OCI-LY1 (cell line): ENCODE measurements around the gene CXXC5.

ENCODE experiments used
- H2AFZ ChIP-seq: fragments of 200-600 bp; sonication (generic), shearing (Covaris generic); 2 replicates; pipeline ENCODE4 v1.6.0; 2014; ENCODE audit warnings: antibody characterized with exemption, mild to moderate bottlenecking, low read length
- H3F3A ChIP-seq: fragments of 200-600 bp; sonication (generic), shearing (Covaris generic); 2 replicates; pipeline ENCODE4 v1.6.0; 2014; ENCODE audit warnings: mild to moderate bottlenecking, antibody characterized with exemption, low read length, moderate library complexity; ENCODE audit not compliant: insufficient read depth
- H3K27ac ChIP-seq: fragments of 200-600 bp; sonication (generic); 2 replicates; pipeline ENCODE4 v1.5.1; 2014; ENCODE audit warnings: low read length, mixed run types, mild to moderate bottlenecking, low read depth; ENCODE audit not compliant: poor library complexity, severe bottlenecking
- H3K27me3 ChIP-seq: fragments of 200-600 bp; sonication (generic); 2 replicates; pipeline ENCODE4 v1.6.0; 2014; ENCODE audit warnings: antibody characterized with exemption, mild to moderate bottlenecking, low read length, moderate library complexity; ENCODE audit not compliant: insufficient read depth
- H3K36me3 ChIP-seq: fragments of 200-600 bp; sonication (generic); 2 replicates; pipeline ENCODE4 v1.6.1; 2014; ENCODE audit warnings: mild to moderate bottlenecking, antibody characterized with exemption, low read length, moderate library complexity, mixed read lengths; ENCODE audit not compliant: insufficient read depth
- H3K4me1 ChIP-seq: fragments of 200-600 bp; sonication (generic); 2 replicates; pipeline ENCODE4 v1.5.1; 2014; ENCODE audit warnings: mild to moderate bottlenecking, low read length, moderate library complexity; ENCODE audit not compliant: insufficient read depth, severe bottlenecking
- H3K4me2 ChIP-seq: fragments of 200-600 bp; sonication (generic), shearing (Covaris generic); 2 replicates; pipeline ENCODE4 v1.6.1; 2014; ENCODE audit warnings: low read length
- H3K4me3 ChIP-seq: fragments of 200-600 bp; sonication (generic); 2 replicates; pipeline ENCODE4 v1.5.1; 2014; ENCODE audit warnings: low read length, low read depth, mild to moderate bottlenecking, mixed read lengths; ENCODE audit not compliant: poor library complexity, severe bottlenecking
- H3K79me2 ChIP-seq: fragments of 200-600 bp; shearing (Covaris generic); 2 replicates; pipeline ENCODE4 v1.6.1; 2016; ENCODE audit warnings: mixed run types, low read length, mixed read lengths; ENCODE audit not compliant: insufficient read depth
- H3K9ac ChIP-seq: fragments of 200-600 bp; sonication (generic), shearing (Covaris generic); 2 replicates; pipeline ENCODE4 v1.6.1; 2014; ENCODE audit warnings: mild to moderate bottlenecking, low read length, mixed read lengths
- H3K9me2 ChIP-seq: fragments of 200-600 bp; sonication (generic), shearing (Covaris generic); 2 replicates; pipeline ENCODE4 v1.6.1; 2014; ENCODE audit warnings: low read depth, mild to moderate bottlenecking, low read length, mixed read lengths
- H3K9me3 ChIP-seq: fragments of 200-600 bp; shearing (Covaris generic); 2 replicates; pipeline ENCODE4 v1.6.1; 2014; ENCODE audit warnings: low read length, mixed read lengths
- H4K20me1 ChIP-seq: fragments of 200-600 bp; sonication (generic), shearing (Covaris generic); 2 replicates; pipeline ENCODE4 v1.6.0; 2016; ENCODE audit warnings: mild to moderate bottlenecking, low read length; ENCODE audit not compliant: insufficient read depth
- EZH2 ChIP-seq: fragments of 200-600 bp; sonication (generic), shearing (Covaris generic); IDR thresholded peaks from 2 replicates; pipeline ENCODE4 v1.8.0; 2017; ENCODE audit warnings: borderline replicate concordance, mixed run types, mild to moderate bottlenecking, antibody characterized with exemption, low read length, moderate library complexity, mixed read lengths
- TF ChIP-seq, protein P1 (sequence below): fragments of 200-600 bp; sonication (generic), shearing (Covaris generic); IDR thresholded peaks from 2 replicates; pipeline ENCODE4 v1.5.1; 2017; ENCODE audit warnings: mild to moderate bottlenecking, antibody characterized with exemption, low read length, moderate library complexity, mixed read lengths

Gene CXXC5

DNA sequence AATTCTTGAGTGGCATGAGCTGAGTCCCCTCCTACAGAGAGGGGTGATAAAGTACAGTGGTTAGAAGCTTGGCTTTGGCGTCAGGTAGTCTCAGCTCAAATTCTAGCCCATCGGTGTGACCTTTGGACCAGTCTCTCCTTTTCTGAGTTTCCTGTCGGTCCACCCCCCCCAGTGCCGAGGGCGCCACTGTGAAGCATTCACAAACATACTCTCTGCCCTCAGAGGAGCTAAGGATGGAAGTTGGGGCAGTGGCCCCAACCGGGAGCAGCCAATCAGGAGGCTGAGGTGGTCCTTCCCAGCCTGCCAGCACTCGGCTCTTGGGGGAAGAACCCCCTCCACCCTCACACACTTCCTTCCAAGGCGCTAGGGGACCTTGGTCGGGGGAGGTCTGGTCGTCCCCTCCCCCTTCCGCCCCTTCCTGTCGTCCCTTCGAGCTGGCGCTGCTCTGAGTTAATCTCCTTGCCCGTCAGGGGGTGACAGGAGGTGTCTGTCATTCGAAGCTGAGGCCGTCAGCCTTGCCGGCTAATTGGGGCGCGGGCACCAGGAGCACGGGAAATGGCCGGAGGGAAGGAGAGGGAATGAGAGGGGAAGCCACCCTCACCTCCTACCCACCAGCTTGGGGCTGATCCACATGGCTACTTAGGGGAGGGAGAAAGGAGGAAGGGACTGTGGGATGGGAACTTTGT lies 53.0 kb downstream of the CXXC5 start:
- H3K9ac ChIP-seq = peak overlapping the region; percentile 8; the same call in 1 of the 2 replicates
- H3K9me3 ChIP-seq = no peaks in the 10 kb centered on the region
- no peaks in the 10 kb centered on the region for H3K79me2 ChIP-seq
- H3K4me3 ChIP-seq = peak overlapping the region; percentile 3
- no peaks in the 10 kb centered on the region; the same call in 1 of the 2 replicates for H3K27me3 ChIP-seq
- H3F3A ChIP-seq = no peaks in the 10 kb centered on the region
- no peak overlapping the region for H2AFZ ChIP-seq
- no peak for TF ChIP-seq EZH2
- TF ChIP-seq, protein P1, sequence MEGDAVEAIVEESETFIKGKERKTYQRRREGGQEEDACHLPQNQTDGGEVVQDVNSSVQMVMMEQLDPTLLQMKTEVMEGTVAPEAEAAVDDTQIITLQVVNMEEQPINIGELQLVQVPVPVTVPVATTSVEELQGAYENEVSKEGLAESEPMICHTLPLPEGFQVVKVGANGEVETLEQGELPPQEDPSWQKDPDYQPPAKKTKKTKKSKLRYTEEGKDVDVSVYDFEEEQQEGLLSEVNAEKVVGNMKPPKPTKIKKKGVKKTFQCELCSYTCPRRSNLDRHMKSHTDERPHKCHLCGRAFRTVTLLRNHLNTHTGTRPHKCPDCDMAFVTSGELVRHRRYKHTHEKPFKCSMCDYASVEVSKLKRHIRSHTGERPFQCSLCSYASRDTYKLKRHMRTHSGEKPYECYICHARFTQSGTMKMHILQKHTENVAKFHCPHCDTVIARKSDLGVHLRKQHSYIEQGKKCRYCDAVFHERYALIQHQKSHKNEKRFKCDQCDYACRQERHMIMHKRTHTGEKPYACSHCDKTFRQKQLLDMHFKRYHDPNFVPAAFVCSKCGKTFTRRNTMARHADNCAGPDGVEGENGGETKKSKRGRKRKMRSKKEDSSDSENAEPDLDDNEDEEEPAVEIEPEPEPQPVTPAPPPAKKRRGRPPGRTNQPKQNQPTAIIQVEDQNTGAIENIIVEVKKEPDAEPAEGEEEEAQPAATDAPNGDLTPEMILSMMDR = no peak
- H4K20me1 ChIP-seq = no peaks in the 10 kb centered on the region
- H3K4me1 ChIP-seq = peaks cover 43% of the 10 kb centered on the region
- H3K36me3 ChIP-seq = no peaks in the 10 kb centered on the region
- H3K9me2 ChIP-seq = no peaks in the 10 kb centered on the region
- H3K27ac ChIP-seq = no peak overlapping the region
- H3K4me2 ChIP-seq = peak overlapping the region; percentile 31

DNA sequence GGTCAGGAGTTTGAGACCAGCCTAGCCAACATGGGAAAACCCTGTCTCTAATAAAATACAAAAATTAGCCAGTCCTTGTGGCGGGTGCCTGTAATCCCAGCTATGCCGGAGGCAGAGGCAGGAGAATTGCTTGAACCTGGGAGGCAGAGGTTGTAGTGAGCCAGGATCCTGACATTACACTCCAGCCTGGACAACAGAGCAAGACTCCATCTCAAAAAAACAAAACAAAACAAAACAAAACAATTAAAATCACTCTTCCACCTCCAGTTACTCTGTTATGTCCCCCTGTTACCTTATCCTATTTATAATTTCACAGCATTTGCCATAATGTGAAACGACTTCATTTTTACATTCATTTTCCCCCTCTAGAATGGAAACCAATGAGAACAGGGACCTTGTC lies 54.4 kb downstream of the CXXC5 start:
- TF ChIP-seq, protein P1 = no peak
- no peak for TF ChIP-seq EZH2
- Histone ChIP-seq H2AFZ (no peak overlapping the region), H3K36me3 (no peaks in the 10 kb centered on the region), H4K20me1 (no peaks in the 10 kb centered on the region), H3F3A (no peaks in the 10 kb centered on the region), H3K79me2 (no peaks in the 10 kb centered on the region), H3K27ac (no peak overlapping the region), H3K4me2 (no peak overlapping the region), H3K4me1 (peaks cover 39% of the 10 kb centered on the region), H3K9me2 (no peaks in the 10 kb centered on the region), H3K27me3 (no peaks in the 10 kb centered on the region; the same call in 1 of the 2 replicates), H3K9ac (no peak overlapping the region), H3K4me3 (no peak overlapping the region), H3K9me3 (no peaks in the 10 kb centered on the region)

DNA sequence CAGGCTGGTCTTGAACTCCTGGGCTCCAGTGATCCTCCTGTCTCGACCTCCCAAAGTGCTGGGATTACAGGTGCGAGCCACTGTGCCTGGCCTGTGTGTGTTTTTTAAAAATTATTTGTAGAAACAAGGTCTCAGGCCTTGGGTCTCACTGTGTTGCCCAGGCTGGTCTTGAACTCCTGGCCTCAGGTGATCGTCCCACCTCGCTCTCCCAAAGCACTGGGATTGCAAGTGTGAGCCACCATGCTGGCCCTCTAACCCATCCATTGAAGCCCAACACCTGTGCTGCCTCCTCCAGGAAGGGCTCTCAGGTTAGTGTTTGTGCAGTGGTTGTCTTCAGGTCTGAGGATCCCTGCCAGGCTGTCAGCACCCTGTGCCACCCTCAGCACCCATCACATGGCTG lies 56.6 kb downstream of the CXXC5 start:
- no peak overlapping the region for H2AFZ ChIP-seq
- no peak for TF ChIP-seq EZH2
- H3K9ac ChIP-seq = no peak overlapping the region
- no peak overlapping the region for H3K4me2 ChIP-seq
- H3K9me3 ChIP-seq = no peaks in the 10 kb centered on the region
- H3K4me3 ChIP-seq = no peak overlapping the region
- H3K27ac ChIP-seq = no peak overlapping the region
- no peaks in the 10 kb centered on the region for H4K20me1 ChIP-seq
- H3F3A ChIP-seq = 0 out of 2 replicates have a peak, but pooled peaks cover 6% of the 10 kb centered on the region
- no peaks in the 10 kb centered on the region for H3K79me2 ChIP-seq
- H3K27me3 ChIP-seq = no peaks in the 10 kb centered on the region; the same call in 1 of the 2 replicates
- H3K4me1 ChIP-seq = peaks cover 46% of the 10 kb centered on the region
- no peaks in the 10 kb centered on the region for H3K36me3 ChIP-seq
- no peaks in the 10 kb centered on the region for H3K9me2 ChIP-seq

DNA sequence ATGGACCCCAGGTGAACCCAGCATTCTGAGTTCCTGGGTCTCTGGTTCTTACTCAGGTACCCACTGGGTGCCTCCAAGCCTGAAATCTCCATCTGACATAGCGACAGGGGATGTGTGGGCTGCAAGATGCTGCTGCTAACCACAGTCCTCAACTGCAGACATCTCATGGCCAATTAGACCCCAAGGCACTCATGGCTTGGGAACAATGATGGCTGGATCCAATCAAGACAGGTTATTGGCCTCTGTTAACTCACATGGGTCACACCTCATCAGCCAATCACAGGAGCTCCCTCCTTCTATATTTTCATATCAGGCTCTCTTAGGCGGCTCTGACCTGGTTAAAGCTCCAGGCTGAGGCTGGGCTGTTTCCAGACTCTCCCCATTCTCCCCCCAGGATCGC lies 57.0 kb downstream of the CXXC5 start:
- no peak overlapping the region for H3K9ac ChIP-seq
- no peak for TF ChIP-seq EZH2
- TF ChIP-seq, protein P1 = no peak
- H3K36me3 ChIP-seq = no peaks in the 10 kb centered on the region
- H3K27me3 ChIP-seq = no peaks in the 10 kb centered on the region; the same call in 1 of the 2 replicates
- no peaks in the 10 kb centered on the region for H3K9me2 ChIP-seq
- no peak overlapping the region for H3K4me3 ChIP-seq
- H4K20me1 ChIP-seq = no peaks in the 10 kb centered on the region
- no peaks in the 10 kb centered on the region for H3K9me3 ChIP-seq
- no peak overlapping the region for H3K4me2 ChIP-seq
- H3K4me1 ChIP-seq = peaks cover 50% of the 10 kb centered on the region
- H3K27ac ChIP-seq = no peak overlapping the region
- no peaks in the 10 kb centered on the region for H3K79me2 ChIP-seq
- H2AFZ ChIP-seq = no peak overlapping the region
- H3F3A ChIP-seq = 0 out of 2 replicates have a peak, but pooled peaks cover 6% of the 10 kb centered on the region
